GM12891 (cell line): ENCODE measurements around the gene CREB3L1.

ENCODE experiments used
- PAX5 ChIP-seq: IDR thresholded peaks from 2 replicates; pipeline ENCODE4 v1.6.1; 2011; ENCODE audit warnings: low read length, moderate library complexity, mild to moderate bottlenecking; ENCODE audit not compliant: insufficient read depth, severe bottlenecking
- POLR2A ChIP-seq: IDR thresholded peaks from 2 replicates; pipeline ENCODE4 v1.6.1; 2011; ENCODE audit warnings: low read depth, low read length, control low read depth
- POLR2AphosphoS5 ChIP-seq: IDR thresholded peaks from 2 replicates; pipeline ENCODE4 v1.6.1; 2011; ENCODE audit warnings: low read depth, low read length, control low read depth
- SPI1 ChIP-seq: IDR thresholded peaks from 2 replicates; pipeline ENCODE4 v1.6.1; 2011; ENCODE audit warnings: low read depth, low read length, control low read depth

DNA sequence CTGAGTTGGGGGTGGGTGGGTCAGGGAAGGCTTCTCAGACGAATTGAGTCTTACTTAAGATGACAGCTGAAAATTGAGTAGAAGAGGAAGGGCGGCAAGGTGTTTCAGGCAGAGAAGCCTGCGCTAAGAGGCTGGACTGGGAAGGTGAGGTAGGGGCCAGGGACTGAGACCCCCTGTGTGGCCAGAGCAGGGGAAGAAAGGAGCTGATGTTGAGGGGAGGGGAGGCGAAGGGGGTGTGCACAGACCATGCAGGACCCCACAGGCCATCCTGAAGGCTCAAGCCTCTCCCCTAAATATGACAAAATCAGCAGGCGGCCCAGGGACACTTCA, 40.6 kb upstream of the CREB3L1 start:
- TF ChIP-seq POLR2A: no peak
- no peak for TF ChIP-seq SPI1
- no peak for TF ChIP-seq PAX5
- TF ChIP-seq POLR2AphosphoS5: no peak
